OCI-LY1 (cell line): Measurements from ENCODE around the gene FN1.

Experiments used
- EZH2 ChIP-seq: fragments of 200-600 bp; sonication (generic), shearing (Covaris generic); IDR thresholded peaks from 2 replicates; pipeline ENCODE4 v1.8.0; 2017; ENCODE audit warnings: borderline replicate concordance, mixed run types, mild to moderate bottlenecking, antibody characterized with exemption, low read length, moderate library complexity, mixed read lengths
- TF ChIP-seq, protein P1 (sequence below): fragments of 200-600 bp; sonication (generic), shearing (Covaris generic); IDR thresholded peaks from 2 replicates; pipeline ENCODE4 v1.5.1; 2017; ENCODE audit warnings: mild to moderate bottlenecking, antibody characterized with exemption, low read length, moderate library complexity, mixed read lengths

DNA sequence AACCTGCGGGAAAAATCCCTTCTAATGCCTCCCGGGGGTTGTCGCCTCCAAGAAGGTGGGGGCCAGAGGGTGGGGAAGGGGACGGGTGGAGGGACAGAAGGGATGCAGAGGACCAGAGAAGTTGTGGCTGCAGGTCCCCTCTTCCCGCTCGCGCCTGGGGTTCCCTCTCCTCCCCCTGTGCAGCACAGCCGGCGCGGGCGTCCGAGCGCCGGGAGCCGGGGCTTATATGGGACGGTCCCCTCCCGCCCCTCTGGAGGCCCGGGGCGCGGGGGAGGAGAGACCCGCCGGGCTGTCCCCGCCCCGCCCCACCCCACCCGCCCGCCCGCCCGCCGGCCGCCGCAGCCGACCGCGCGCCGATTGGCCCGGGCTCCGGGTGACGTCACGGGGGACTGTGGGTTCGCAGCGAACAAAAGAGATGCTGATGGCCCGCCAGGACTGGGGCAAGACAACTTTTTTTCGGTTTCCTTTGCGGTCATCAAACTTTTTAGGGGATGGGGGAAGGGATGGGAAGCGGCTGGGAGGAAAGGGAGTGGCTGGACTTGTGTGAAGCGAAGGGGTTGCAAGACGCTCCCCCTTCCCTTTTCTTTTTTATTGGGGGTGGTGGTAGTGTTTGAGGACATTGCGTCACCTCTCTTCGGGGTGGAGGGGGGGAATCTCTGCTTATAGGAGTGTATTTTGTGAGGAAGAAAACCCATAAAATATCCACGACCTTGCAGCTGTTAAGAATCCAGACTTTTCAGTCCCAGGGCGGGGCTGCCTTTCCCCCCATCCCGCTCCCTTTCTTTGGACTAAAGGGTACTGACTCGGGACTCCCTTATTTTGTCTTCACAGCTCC lies at the start of gene FN1:
- TF ChIP-seq, protein P1, sequence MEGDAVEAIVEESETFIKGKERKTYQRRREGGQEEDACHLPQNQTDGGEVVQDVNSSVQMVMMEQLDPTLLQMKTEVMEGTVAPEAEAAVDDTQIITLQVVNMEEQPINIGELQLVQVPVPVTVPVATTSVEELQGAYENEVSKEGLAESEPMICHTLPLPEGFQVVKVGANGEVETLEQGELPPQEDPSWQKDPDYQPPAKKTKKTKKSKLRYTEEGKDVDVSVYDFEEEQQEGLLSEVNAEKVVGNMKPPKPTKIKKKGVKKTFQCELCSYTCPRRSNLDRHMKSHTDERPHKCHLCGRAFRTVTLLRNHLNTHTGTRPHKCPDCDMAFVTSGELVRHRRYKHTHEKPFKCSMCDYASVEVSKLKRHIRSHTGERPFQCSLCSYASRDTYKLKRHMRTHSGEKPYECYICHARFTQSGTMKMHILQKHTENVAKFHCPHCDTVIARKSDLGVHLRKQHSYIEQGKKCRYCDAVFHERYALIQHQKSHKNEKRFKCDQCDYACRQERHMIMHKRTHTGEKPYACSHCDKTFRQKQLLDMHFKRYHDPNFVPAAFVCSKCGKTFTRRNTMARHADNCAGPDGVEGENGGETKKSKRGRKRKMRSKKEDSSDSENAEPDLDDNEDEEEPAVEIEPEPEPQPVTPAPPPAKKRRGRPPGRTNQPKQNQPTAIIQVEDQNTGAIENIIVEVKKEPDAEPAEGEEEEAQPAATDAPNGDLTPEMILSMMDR: no peak
- no peak for TF ChIP-seq EZH2
